ENCODE data around the gene ARL16.

Gene ARL16

GRCh38 chr17:81665205-81666091 lies 18.1 kb downstream of the ARL16 start:
- peak overlapping the region; percentile 85 for H3K4me3 ChIP-seq (ENCODE audit: low read depth, low read length)
- peak overlapping the region; percentile 19 for H2AFZ ChIP-seq (ENCODE audit: low read length, unreplicated experiment)
- no peaks in the 10 kb centered on the region for H3K27me3 ChIP-seq (ENCODE audit: insufficient read depth, low read length)
- peaks cover 32% of the 10 kb centered on the region for H3K79me2 ChIP-seq (ENCODE audit: control insufficient read depth, insufficient read depth, low read length, unreplicated experiment)
- H3K27ac ChIP-seq (ENCODE audit: low read depth, low read length): peak overlapping the region; percentile 57
- peaks cover 17% of the 10 kb centered on the region for H3K4me1 ChIP-seq (ENCODE audit: control insufficient read depth, insufficient read depth, low read length, unreplicated experiment)
- peaks cover 3% of the 10 kb centered on the region; the same call in 1 of the 2 replicates for H3K36me3 ChIP-seq (ENCODE audit: insufficient read depth, low read length)

- Histone ChIP-seq H3K36me3 (ENCODE audit: insufficient read depth, low read length) (no peaks in the 10 kb centered on the region), H3K4me3 (ENCODE audit: low read depth, low read length) (no peak overlapping the region), H2AFZ (ENCODE audit: low read length, unreplicated experiment) (no peak overlapping the region), H3K27me3 (ENCODE audit: insufficient read depth, low read length) (no peaks in the 10 kb centered on the region), H3K79me2 (ENCODE audit: control insufficient read depth, insufficient read depth, low read length, unreplicated experiment) (peaks cover 27% of the 10 kb centered on the region), H3K27ac (ENCODE audit: low read depth, low read length) (no peak overlapping the region), H3K4me1 (ENCODE audit: control insufficient read depth, insufficient read depth, low read length, unreplicated experiment) (peaks cover 17% of the 10 kb centered on the region)
Measured at GRCh38 chr17:81664051-81664470, 19.5 kb downstream of the ARL16 start.

GRCh38 chr17:81662002-81662401 lies 21.6 kb downstream of the ARL16 start:
- H3K27ac ChIP-seq (ENCODE audit: low read depth, low read length): no peak overlapping the region
- no peaks in the 10 kb centered on the region for H3K27me3 ChIP-seq (ENCODE audit: insufficient read depth, low read length)
- H3K79me2 ChIP-seq (ENCODE audit: control insufficient read depth, insufficient read depth, low read length, unreplicated experiment): peaks cover 16% of the 10 kb centered on the region
- H2AFZ ChIP-seq (ENCODE audit: low read length, unreplicated experiment): no peak overlapping the region
- no peaks in the 10 kb centered on the region for H3K36me3 ChIP-seq (ENCODE audit: insufficient read depth, low read length)
- H3K4me3 ChIP-seq (ENCODE audit: low read depth, low read length): no peak overlapping the region
- peaks cover 9% of the 10 kb centered on the region for H3K4me1 ChIP-seq (ENCODE audit: control insufficient read depth, insufficient read depth, low read length, unreplicated experiment)

GRCh38 chr17:81660441-81660840 lies 23.2 kb downstream of the ARL16 start:
- no peak overlapping the region for H3K4me3 ChIP-seq (ENCODE audit: low read depth, low read length)
- H2AFZ ChIP-seq (ENCODE audit: low read length, unreplicated experiment): no peak overlapping the region
- peaks cover 9% of the 10 kb centered on the region for H3K79me2 ChIP-seq (ENCODE audit: control insufficient read depth, insufficient read depth, low read length, unreplicated experiment)
- H3K36me3 ChIP-seq (ENCODE audit: insufficient read depth, low read length): no peaks in the 10 kb centered on the region
- H3K27me3 ChIP-seq (ENCODE audit: insufficient read depth, low read length): no peaks in the 10 kb centered on the region
- no peak overlapping the region for H3K27ac ChIP-seq (ENCODE audit: low read depth, low read length)
- H3K4me1 ChIP-seq (ENCODE audit: control insufficient read depth, insufficient read depth, low read length, unreplicated experiment): peaks cover 6% of the 10 kb centered on the region

GRCh38 chr17:81659038-81659437 lies 24.6 kb downstream of the ARL16 start:
- no peak overlapping the region for H3K4me3 ChIP-seq (ENCODE audit: low read depth, low read length)
- no peaks in the 10 kb centered on the region for H3K79me2 ChIP-seq (ENCODE audit: control insufficient read depth, insufficient read depth, low read length, unreplicated experiment)
- no peak overlapping the region for H2AFZ ChIP-seq (ENCODE audit: low read length, unreplicated experiment)
- H3K27me3 ChIP-seq (ENCODE audit: insufficient read depth, low read length): no peaks in the 10 kb centered on the region
- H3K27ac ChIP-seq (ENCODE audit: low read depth, low read length): no peak overlapping the region
- no peaks in the 10 kb centered on the region for H3K4me1 ChIP-seq (ENCODE audit: control insufficient read depth, insufficient read depth, low read length, unreplicated experiment)
- no peaks in the 10 kb centered on the region for H3K36me3 ChIP-seq (ENCODE audit: insufficient read depth, low read length)

- no peaks in the 10 kb centered on the region for H3K27me3 ChIP-seq (ENCODE audit: insufficient read depth, low read length)
- H3K4me1 ChIP-seq (ENCODE audit: control insufficient read depth, insufficient read depth, low read length, unreplicated experiment): no peaks in the 10 kb centered on the region
- H3K79me2 ChIP-seq (ENCODE audit: control insufficient read depth, insufficient read depth, low read length, unreplicated experiment): no peaks in the 10 kb centered on the region
- H3K4me3 ChIP-seq (ENCODE audit: low read depth, low read length): no peak overlapping the region
- H3K36me3 ChIP-seq (ENCODE audit: insufficient read depth, low read length): no peaks in the 10 kb centered on the region
- no peak overlapping the region for H2AFZ ChIP-seq (ENCODE audit: low read length, unreplicated experiment)
- no peak overlapping the region for H3K27ac ChIP-seq (ENCODE audit: low read depth, low read length)
Measured at GRCh38 chr17:81656835-81657234, 26.8 kb downstream of the ARL16 start.

- no peak within 1 kb of the TSS for H3K4me3 ChIP-seq (ENCODE audit: low read depth, low read length)
- no peaks in the 10 kb centered on the region for H3K79me2 ChIP-seq (ENCODE audit: control insufficient read depth, insufficient read depth, low read length, unreplicated experiment)
- H3K4me1 ChIP-seq (ENCODE audit: control insufficient read depth, insufficient read depth, low read length, unreplicated experiment): peaks cover 3% of the 10 kb centered on the region
- no peak within 1 kb of the TSS for H2AFZ ChIP-seq (ENCODE audit: low read length, unreplicated experiment)
- no peaks in the 10 kb centered on the region for H3K36me3 ChIP-seq (ENCODE audit: insufficient read depth, low read length)
- no peaks in the 10 kb centered on the region for H3K27me3 ChIP-seq (ENCODE audit: insufficient read depth, low read length)
- no peak within 1 kb of the TSS for H3K27ac ChIP-seq (ENCODE audit: low read depth, low read length)
Measured at GRCh38 chr17:81656118-81656743, 27.4 kb downstream of the ARL16 start, which contains the start of gene PDE6G. TSS of gene PDE6G (minus strand) at chr17:81656542. CDS start at chr17:81653305, 3,237 bp downstream.

- H2AFZ ChIP-seq (ENCODE audit: low read length, unreplicated experiment): no peak overlapping the region
- no peaks in the 10 kb centered on the region for H3K27me3 ChIP-seq (ENCODE audit: insufficient read depth, low read length)
- no peaks in the 10 kb centered on the region for H3K79me2 ChIP-seq (ENCODE audit: control insufficient read depth, insufficient read depth, low read length, unreplicated experiment)
- no peak overlapping the region for H3K27ac ChIP-seq (ENCODE audit: low read depth, low read length)
- H3K4me1 ChIP-seq (ENCODE audit: control insufficient read depth, insufficient read depth, low read length, unreplicated experiment): peaks cover 5% of the 10 kb centered on the region
- H3K4me3 ChIP-seq (ENCODE audit: low read depth, low read length): no peak overlapping the region
- H3K36me3 ChIP-seq (ENCODE audit: insufficient read depth, low read length): no peaks in the 10 kb centered on the region
Measured at GRCh38 chr17:81655378-81656117, 28.0 kb downstream of the ARL16 start.

GRCh38 chr17:81652906-81653771 lies 30.5 kb downstream of the ARL16 start:
- H3K4me3 ChIP-seq (ENCODE audit: low read depth, low read length): no peak overlapping the region
- no peak overlapping the region for H2AFZ ChIP-seq (ENCODE audit: low read length, unreplicated experiment)
- no peak overlapping the region for H3K27ac ChIP-seq (ENCODE audit: low read depth, low read length)
- no peaks in the 10 kb centered on the region for H3K36me3 ChIP-seq (ENCODE audit: insufficient read depth, low read length)
- peaks cover 5% of the 10 kb centered on the region for H3K4me1 ChIP-seq (ENCODE audit: control insufficient read depth, insufficient read depth, low read length, unreplicated experiment)
- no peaks in the 10 kb centered on the region for H3K79me2 ChIP-seq (ENCODE audit: control insufficient read depth, insufficient read depth, low read length, unreplicated experiment)
- peaks cover 9% of the 10 kb centered on the region for H3K27me3 ChIP-seq (ENCODE audit: insufficient read depth, low read length)

- no peak overlapping the region for H3K4me3 ChIP-seq (ENCODE audit: low read depth, low read length)
Measured at GRCh38 chr17:81651692-81652091, 31.9 kb downstream of the ARL16 start.

More at GRCh38 chr17:81651692-81652091, 31.9 kb downstream of the ARL16 start:
- Histone ChIP-seq H3K4me1 (ENCODE audit: control insufficient read depth, insufficient read depth, low read length, unreplicated experiment) (peaks cover 5% of the 10 kb centered on the region), H3K27ac (ENCODE audit: low read depth, low read length) (no peak overlapping the region), H3K36me3 (ENCODE audit: insufficient read depth, low read length) (no peaks in the 10 kb centered on the region), H3K27me3 (ENCODE audit: insufficient read depth, low read length) (peaks cover 18% of the 10 kb centered on the region), H2AFZ (ENCODE audit: low read length, unreplicated experiment) (no peak overlapping the region), H3K79me2 (ENCODE audit: control insufficient read depth, insufficient read depth, low read length, unreplicated experiment) (no peaks in the 10 kb centered on the region)

Measured in ACC112 (cell line).